CD1c-positive myeloid dendritic cell (primary cell): ENCODE data around the gene FXR2.

Experiments
- DNase-seq: peaks from one replicate; pipeline ENCODE4 v3.0.0-alpha.2; 2016; ENCODE audit errors: extremely low spot score

The FXR2 gene

GRCh38 chr17:7589204-7589868 is 25.4 kb downstream of the FXR2 start:
- peak; percentile 86 for DNase-seq

GRCh38 chr17:7588553-7589203 is 26.0 kb downstream of the FXR2 start:
- no peak for DNase-seq

- no peak for DNase-seq
These were observed 27.1 kb downstream of the FXR2 start for GRCh38 chr17:7587420-7588151.

GRCh38 chr17:7586673-7587419 is 27.9 kb downstream of the FXR2 start:
- no peak for DNase-seq

- DNase-seq = peak; percentile 99
These were observed 31.2 kb downstream of the FXR2 start, which contains the start of gene MPDU1 for GRCh38 chr17:7583253-7584109. MPDU1 (plus strand) TSS chr17:7583852; CDS start chr17:7583863, 11 bp downstream.

- no peak for DNase-seq
These were observed 32.1 kb downstream of the FXR2 start for GRCh38 chr17:7582396-7583252.

GRCh38 chr17:7580604-7581575 is 33.8 kb downstream of the FXR2 start:
- peak; percentile 27 for DNase-seq

- DNase-seq = peak; percentile 66
These were observed 34.7 kb downstream of the FXR2 start for GRCh38 chr17:7579834-7580603.

- peak; percentile 96 for DNase-seq
These were observed 35.5 kb downstream of the FXR2 start, which contains the start of gene CD68 for GRCh38 chr17:7579001-7579833. CD68 (plus strand) TSS chr17:7579638; CDS start chr17:7579678, 40 bp downstream.

- DNase-seq = no peak
These were observed 37.1 kb downstream of the FXR2 start for GRCh38 chr17:7577327-7578199.

- no peak for DNase-seq
These were observed 38.2 kb downstream of the FXR2 start for GRCh38 chr17:7576432-7576937.

- no peak for DNase-seq
These were observed 38.7 kb downstream of the FXR2 start for GRCh38 chr17:7575959-7576358.

- DNase-seq = no peak
These were observed 39.2 kb downstream of the FXR2 start for GRCh38 chr17:7575481-7575883.

GRCh38 chr17:7574176-7574953 is 40.3 kb downstream of the FXR2 start:
- no peak for DNase-seq
